Measurements from ENCODE around the gene CALN1.

CALN1 gene

GRCh38 chr7:72183835-72184234, 228.3 kb downstream of the CALN1 start:
- DNase-seq (ENCODE audit: low read depth): no peak

GRCh38 chr7:72182036-72182435, 230.1 kb downstream of the CALN1 start:
- DNase-seq (ENCODE audit: low read depth): no peak

GRCh38 chr7:72176875-72177274, 235.3 kb downstream of the CALN1 start:
- no peak for DNase-seq (ENCODE audit: low read depth)

DNA sequence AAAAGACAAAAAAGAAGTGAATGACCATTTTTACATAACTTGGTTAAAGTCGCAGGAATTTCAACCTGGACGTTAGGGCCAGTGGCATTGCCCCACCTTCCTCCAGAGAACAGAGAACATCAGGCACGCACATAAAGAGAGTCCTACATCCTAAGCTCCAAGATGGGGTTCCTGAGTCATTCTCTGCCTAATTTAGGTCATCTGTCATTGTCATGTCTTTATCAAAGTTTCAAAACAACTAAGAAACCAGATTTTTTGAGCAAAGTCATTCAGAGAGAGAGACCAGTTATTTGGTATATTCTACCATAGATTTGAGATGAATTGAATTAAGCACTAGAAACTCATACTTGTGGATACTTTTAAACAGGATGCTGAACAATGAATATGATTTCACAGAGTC, 241.7 kb downstream of the CALN1 start:
- no peak for DNase-seq (ENCODE audit: low read depth)

DNA sequence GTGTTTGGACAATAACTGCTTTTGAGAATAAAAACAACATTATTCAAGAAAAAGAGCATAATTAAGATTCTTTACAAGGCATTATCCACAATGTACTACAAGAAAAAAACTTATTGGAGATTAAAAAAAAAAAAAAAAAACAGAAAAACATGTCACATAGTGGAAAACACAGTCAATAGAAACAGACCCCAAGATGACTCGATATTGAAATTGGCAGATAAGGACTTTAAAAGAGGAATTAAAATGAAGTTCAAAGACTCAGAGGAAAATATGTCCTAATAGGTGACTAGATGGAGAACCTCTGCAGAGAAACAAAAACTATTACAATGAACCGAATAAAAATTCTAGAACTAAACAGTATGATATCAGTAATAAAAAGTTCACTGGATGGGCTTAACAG, 248.9 kb downstream of the CALN1 start:
- DNase-seq (ENCODE audit: low read depth): no peak

DNA sequence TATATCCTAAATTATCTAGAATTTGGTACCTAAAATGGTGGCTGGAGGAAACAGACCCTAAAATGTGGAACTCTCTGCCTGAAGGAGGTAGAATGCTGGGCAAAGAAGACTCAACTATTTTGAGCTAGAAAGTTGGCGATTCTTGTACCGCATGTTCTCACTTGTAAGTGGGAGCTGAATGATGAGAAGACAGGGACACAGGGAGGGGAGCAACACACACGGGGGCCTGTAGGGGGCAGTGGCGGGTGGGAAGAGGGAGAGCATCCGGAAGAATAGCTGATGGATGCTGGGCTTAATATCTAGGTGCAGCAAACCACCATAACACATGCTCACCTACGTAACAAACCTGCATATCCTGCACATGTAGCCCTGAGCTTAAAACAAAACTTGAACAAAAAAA, 250.6 kb downstream of the CALN1 start:
- no peak for DNase-seq (ENCODE audit: low read depth)

- DNase-seq (ENCODE audit: low read depth): no peak
Observed at GRCh38 chr7:72159911-72160310, 252.2 kb downstream of the CALN1 start.

DNA sequence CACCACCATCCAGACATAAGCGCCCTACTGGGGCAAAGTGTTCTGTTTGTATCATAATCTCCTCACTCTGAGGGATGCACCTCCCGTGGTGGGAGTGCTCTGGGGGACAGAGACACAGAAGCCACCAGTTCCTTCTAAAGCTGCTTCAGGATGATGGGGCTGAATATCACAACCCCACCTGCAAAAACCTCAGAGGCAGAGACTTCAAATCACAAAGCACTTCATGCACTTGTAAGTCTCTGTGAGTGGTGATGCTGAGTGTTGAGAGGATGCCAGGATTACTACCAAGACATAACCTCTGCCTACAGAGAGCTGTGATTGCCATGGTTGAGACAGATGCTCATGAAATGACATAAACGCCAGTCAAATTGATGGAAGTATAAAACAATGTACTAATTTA, 255.5 kb downstream of the CALN1 start:
- DNase-seq (ENCODE audit: low read depth): no peak

DNA sequence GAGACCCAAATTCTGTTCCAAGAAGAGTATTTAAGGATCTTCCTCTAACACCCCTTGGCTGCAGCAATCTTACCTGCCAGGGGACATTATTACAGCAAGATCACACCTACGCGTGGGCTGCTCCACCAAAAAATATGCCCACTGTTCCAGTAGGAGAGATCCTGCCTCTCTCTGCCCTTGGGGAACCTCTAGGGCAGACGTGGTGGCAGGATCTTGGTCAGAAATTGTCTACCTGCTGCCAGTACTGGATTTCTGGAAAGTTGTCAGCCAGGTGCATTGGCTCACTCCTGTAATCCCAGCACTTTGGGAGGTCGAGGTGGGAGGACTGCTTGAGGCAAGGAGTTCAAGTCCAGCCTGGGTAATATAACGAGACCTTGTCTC, 259.0 kb downstream of the CALN1 start:
- DNase-seq (ENCODE audit: low read depth): no peak

DNA sequence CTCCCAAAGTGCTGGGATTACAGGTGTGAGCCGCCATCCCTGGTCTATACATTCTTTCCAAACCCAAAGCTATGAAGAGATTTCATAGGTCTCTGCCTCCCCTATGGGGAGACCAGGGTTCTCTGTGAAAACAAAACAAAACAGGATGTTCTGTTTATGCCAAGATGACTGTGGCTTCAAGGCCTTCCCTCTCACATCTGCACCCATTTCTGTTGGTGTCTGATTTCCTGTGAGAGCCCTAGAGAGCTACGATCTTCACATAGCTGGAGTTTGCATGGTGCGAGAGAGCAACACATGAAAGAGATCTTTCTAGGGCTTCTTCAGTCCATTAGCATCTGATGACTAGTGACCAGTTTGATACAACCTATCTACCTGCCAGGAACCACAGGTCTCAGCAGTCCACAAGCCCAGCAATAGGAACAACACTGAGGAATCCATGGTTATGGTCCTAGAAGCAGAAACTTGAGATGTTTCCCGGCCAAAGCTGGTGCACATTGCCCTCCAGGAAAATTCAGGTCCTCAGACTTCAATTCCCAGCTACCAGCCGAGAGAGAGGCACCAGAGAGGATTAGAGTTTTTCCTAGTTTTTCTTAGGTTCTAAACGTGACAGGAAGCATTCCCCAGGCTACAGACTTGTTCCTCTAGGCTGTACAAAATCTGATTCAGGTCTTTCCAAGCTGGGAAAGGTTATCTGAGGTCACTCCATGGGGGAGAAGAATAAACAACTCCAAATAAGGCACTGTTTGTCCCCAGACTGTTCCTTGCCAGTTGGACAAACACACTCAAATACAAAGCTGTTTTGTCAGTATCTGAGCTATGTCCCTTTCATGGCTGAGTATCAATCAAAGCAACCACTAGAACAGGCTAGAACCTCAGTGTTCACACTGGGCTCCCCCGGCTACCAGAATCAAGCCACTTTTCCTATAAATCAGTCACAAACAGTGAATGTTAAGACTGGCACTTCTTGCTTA, 259.7 kb downstream of the CALN1 start:
- no peak for DNase-seq (ENCODE audit: low read depth)

DNA sequence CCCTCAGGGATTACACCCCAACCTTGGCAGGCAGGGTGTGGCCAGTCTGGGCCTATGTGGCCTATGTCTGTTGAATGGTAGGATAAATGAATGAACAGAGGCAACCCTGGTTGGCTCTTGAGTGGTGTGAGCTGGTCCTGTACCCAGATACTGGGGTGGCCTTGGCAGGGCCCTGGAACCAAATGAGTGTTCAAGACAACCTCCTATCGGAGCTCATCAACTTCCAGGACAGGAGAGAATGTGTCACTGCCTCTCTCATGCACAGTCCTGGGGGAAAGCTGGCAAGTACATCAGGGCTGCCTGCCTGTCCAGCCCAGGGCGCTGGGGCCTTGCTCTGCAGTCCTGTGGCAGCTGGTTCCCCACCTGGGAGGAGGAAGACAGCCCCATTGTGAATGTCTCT, 271.6 kb downstream of the CALN1 start:
- no peak for DNase-seq (ENCODE audit: low read depth)

DNA sequence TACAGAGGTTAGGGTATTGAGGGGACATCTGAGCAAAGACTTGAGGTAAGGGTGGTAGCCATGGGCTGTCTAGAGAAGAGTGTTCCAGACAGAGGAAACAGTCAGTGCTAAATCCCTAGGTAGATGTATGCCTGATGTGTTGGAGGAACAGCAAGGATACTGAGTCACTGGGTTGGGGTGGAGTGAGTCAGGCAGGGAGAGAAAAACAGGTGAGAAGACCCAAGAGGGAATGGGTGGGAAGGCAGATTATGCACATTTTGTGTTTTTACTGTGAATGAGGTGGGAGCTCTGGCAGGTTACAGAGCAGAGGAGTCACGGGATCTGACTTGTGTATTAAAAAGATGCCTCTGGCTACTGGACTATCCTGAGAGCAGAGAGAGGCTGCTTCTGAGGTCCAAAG, 285.0 kb downstream of the CALN1 start:
- DNase-seq (ENCODE audit: low read depth): no peak

GRCh38 chr7:72123913-72124312, 288.2 kb downstream of the CALN1 start:
- DNase-seq (ENCODE audit: low read depth): no peak

- DNase-seq (ENCODE audit: low read depth): no peak
Observed at GRCh38 chr7:72118366-72118765, 293.8 kb downstream of the CALN1 start.

- no peak for DNase-seq (ENCODE audit: low read depth)
Observed at GRCh38 chr7:72114129-72114528, 298.0 kb downstream of the CALN1 start.

GRCh38 chr7:72112992-72113391, 299.1 kb downstream of the CALN1 start:
- no peak for DNase-seq (ENCODE audit: low read depth)

DNA sequence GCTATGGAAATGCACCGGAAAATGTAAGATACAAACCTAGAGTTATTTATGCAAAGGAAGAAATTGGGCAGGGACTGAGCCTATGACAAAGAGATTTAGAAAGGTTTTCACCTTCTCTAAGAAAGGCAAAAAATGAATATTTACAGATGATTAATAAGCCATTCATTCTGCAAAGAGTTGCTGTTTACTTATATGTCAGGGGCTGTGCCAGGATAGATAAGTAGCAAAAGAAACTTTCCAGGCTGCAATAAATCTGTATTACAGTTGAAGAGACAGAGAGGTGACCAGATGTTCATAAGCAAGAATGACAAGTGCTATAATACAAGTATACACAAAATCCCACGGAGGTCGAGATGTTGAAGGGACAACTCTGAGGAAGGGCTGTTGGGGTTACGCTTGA, 299.6 kb downstream of the CALN1 start:
- no peak for DNase-seq (ENCODE audit: low read depth)

DNA sequence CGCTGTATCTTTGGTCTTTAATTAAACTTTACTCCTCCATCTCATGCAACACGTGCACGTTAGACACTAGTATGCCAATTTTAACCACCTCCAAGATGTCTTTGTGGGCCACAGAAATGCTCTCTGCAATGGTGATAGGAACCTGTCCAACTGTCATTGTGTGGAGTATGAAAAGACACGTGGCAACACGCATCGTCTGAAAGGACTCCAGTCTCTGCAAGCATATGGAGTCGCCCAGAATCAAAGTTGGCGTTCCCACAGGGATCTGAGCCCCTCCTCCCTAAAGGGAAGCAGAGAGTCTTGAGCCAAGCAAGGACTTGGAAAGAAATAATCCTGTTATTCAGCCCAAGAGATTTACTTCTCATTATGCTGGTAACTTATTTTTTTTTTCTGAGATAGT, 301.1 kb downstream of the CALN1 start:
- no peak for DNase-seq (ENCODE audit: low read depth)

DNA sequence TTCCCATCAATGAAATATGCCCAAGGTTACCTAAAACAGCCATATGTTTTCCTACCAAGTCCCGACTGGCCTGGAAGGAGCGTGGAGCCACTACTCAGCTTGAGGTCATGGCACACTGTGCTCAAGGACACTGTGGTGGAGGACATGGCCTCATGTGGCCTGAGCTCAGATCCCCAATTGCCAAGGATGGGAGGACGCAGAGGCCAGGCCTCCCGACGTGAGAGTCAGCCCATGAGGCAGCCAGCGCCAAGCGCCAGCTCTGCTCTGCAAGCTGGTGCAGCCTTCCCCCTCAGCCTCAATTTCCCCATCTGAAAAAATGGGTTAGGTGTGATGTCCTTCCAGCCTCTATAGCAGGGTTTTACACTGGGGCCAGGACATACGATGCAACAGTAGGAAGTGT, 302.6 kb downstream of the CALN1 start:
- DNase-seq (ENCODE audit: low read depth): no peak

GRCh38 chr7:72106405-72106804, 305.7 kb downstream of the CALN1 start:
- DNase-seq (ENCODE audit: low read depth): no peak

DNA sequence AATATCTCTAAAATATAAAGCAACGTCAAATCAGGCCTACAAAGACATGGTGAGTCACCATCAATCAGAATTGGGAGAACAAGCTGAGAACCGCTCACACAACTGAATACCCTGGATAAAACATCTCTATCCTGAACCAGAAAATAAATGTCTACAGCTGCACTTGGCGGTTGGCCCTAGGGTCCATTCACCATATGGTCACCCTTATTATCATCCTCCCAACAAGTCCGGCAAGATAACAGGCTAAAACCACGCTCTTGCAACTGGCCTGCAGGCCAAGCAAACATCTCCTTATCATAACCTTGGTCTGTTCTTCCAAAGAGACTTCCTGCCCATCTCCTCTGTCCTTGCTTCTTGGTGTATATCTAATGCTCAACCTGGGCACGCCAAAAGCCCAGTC, 310.7 kb downstream of the CALN1 start:
- DNase-seq (ENCODE audit: low read depth): no peak

DNA sequence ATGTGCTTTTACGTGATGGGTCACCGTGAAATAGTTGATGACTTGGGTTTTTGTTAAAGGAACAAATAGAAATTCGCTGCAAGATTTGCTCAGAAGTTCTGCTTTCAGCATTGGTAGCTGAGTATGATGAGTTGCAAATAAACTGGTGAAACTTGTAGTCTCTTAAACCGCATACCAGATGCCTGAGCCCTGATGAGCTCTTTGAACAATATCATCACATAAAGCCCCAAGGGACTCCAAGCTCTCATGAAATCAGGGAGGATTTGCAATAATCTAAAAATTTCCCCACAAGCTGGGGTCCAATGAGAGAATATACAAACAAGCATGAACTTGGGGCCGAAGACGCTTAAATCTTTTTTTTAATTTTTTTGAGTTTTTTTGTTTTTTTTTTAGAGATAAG, 312.4 kb downstream of the CALN1 start:
- DNase-seq (ENCODE audit: low read depth): no peak

- no peak for DNase-seq (ENCODE audit: low read depth)
Observed at GRCh38 chr7:72098807-72099580, 313.1 kb downstream of the CALN1 start.
